GM18511 (cell line): ENCODE data around the gene ATG2A.

ENCODE experiments used
- ATAC-seq: cut with Tn5 transposase; IDR thresholded peaks from one replicate; pipeline ENCODE4 v1.9.1; 2021; ENCODE audit warnings: mild to moderate bottlenecking, moderate library complexity; ENCODE audit not compliant: unreplicated experiment

ATG2A gene

GRCh38 chr11:64916775-64917662 lies at the start of gene ATG2A:
ATG2A (minus strand) TSS chr11:64917209; CDS start chr11:64917135, 74 bp downstream.
- peak; percentile 96 for ATAC-seq

GRCh38 chr11:64963072-64963631 lies 46.1 kb upstream of the ATG2A start:
- no peak for ATAC-seq

DNA sequence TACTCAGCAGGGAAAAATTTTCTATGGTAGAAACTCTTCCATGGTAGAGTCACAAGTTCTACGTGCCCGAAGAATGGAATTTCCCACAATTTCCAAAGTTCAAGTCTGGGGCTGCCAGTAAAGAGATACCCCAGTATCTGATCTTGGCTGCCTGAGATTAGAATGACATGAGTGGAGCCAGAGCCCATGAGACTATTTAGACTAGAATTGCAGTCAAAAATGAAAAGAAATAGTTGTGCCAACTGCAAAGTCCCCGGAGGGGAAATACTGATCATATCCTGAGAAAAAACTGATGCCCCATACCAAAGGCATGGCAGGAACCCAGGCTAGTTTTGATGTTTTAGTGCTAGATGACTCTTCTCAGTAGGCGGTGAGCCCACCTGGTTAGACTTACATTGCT lies 43.7 kb upstream of the ATG2A start:
- no peak for ATAC-seq

DNA sequence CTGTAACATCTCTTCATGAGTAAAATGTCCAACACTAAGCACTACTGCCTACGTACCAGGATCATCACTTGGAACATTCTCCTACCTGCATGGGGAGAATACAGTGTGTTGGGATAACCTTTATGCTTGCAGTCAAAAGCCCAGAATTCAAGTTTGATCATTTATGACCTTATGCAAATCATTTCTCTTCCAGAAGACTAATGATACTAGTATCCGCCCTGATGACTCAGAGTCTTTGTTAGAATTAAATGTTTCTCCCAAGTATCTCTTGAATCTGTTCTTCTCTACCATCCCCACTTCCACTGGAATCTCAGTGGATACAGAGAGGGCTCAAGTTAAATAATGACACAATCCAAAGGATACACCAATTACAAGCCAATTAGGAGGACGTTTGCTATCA lies 42.5 kb upstream of the ATG2A start:
- ATAC-seq: no peak

DNA sequence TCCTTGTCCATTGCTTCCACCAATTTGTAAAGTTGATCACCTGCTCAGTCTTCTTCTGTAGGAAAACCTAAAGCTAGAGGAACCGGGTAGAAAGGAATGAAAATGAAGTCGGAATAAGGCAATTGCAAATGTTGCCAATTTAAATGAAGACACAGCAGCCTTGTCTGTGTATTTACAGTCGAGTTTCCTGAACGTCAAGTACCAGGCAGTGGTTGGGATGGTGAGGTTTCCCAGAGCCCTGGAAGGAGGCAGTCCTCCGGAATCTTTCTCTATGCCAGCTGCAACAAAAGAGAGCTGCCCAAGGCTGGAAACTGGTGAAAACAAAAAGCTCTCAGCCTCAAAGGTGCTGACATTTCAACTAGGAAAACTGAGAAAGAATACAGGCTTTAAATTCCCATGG lies 37.2 kb upstream of the ATG2A start:
- no peak for ATAC-seq

DNA sequence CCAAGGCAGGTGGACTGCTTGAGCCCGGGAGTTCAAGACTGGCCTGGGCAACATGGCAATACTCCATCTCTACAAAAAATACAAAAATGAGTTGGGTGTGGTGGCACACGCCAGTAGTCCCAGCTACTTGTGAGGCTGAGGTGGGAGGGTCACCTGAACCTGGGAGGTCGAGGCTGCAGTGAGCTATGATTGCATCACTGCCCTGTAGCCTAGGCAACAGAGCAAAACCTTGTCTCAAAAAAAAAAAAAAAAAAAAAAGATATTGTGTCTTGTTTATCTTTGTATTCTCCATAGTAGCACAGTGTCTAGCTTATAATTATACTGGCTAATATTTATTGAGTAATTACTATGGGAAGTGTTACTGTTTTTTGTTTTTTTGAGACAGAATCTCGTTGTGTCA lies 34.5 kb upstream of the ATG2A start:
- no peak for ATAC-seq

- ATAC-seq: no peak
Measured at GRCh38 chr11:64947208-64947814, 30.3 kb upstream of the ATG2A start.

DNA sequence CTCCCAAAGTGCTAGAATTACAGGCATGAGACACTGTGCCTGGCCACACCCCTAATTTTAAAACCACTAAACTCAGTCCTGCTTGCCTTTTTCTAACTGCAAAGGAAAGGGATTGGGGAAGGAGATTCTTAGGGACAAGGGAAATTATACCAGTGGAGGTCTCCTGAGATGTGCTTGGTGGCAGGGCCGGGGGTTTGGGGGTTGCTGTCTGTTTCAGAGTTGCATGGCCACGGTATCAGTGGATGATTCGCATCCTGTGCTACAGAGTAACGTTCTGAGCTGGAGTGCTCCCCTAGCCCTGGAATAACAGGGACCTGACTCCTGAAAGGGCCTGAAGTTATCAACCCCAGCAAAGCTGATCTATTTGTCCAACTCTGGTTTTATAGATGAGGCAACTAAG lies 19.5 kb upstream of the ATG2A start:
- ATAC-seq: no peak

- no peak for ATAC-seq
Measured at GRCh38 chr11:64935359-64936081, 18.5 kb upstream of the ATG2A start, which contains the start of gene GPHA2. GPHA2 (minus strand) TSS chr11:64935893; CDS start chr11:64935460, 433 bp downstream.

- no peak for ATAC-seq
Measured at GRCh38 chr11:64934682-64935358, 17.8 kb upstream of the ATG2A start.

DNA sequence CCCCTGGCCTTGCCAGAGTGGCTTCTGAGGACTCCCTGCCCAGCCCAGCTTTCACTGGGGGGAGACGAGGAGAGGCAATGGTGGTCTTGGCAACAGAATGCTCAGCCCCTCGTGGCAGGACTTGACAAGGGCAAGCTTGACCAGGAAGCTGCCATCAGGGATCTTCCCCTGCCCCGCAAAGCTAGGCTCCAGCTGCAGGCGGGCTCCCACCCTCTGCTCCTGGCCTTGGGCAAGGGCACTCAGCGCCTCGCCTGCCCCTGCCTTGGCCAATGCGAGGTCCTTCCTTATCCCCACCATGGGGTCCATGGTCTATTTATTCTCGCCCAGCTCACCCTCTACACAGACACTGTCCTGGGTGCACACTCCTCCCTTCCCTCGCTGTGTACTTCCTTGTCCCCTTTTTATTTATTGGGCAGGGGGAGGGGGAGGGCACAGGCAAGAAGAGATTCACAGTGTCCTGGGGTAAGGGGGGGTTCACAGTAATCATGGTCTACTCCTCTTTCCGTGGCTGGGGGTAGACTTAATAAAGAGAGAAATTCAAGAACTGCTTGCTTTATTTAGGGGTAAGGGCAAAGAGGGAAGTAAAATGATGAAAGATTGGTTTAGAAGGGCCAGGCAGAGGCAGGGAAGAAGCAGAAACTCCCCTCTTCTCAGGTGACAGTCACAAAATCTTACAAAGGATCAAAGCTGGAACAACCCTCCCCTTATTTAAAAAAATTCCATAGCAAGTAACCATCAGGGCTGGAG lies 17.1 kb upstream of the ATG2A start:
- ATAC-seq: no peak

DNA sequence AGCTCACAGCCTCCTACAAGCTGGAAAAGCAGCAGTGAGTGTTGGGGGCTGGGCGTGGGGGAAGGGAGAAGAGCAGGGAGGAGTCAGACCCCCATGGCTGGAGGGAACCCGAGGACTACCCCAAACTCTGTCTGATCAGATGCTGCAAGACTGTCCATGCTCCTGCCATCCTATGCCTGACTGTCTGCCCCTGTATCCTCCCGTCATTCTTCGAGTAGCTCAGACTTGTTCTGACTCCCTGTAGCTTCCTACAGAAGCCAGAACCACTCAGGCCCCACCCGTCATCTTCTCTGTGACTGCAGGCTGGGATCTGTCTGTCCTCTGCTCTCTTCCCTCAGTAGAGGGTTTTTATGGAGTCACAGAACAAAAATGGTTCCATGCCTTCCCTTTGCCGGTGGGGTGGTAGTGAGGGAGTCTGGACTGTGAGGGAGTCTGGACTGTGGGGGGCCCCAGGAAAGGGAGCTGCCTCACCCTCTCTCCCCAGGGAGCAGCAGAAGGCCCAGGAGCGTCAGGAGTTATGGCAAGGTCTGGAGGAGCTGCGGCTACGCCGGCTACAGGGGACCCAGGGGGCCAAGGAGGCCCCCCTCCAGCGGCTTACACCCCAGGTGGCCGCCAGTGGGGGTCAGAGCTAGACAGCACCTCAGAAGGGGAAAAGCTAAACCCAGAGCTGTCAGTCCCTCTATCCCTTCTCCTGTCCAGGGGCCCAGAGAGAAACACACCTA lies 16.4 kb upstream of the ATG2A start:
- no peak for ATAC-seq

DNA sequence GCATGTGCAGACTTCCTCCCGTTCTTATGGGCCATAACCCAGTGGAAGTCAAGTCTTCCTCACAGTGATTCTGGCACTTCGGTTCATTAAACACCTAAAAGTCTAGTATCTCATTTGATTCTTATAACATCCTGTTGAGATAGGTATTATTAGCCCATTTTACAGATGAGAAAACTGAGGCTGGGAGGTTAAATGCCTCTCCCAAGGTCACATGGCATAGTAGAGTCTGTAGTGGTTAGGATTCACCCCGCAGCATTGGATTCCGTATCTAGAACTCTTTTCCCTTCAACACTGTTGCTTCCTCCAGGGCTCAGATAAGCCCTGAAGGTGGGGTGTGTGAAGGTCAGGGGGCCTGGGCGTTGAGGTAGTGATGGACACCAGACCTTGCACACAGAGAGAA lies 15.3 kb upstream of the ATG2A start:
- ATAC-seq: no peak

- no peak for ATAC-seq
Measured at GRCh38 chr11:64931290-64931689, 14.3 kb upstream of the ATG2A start.

DNA sequence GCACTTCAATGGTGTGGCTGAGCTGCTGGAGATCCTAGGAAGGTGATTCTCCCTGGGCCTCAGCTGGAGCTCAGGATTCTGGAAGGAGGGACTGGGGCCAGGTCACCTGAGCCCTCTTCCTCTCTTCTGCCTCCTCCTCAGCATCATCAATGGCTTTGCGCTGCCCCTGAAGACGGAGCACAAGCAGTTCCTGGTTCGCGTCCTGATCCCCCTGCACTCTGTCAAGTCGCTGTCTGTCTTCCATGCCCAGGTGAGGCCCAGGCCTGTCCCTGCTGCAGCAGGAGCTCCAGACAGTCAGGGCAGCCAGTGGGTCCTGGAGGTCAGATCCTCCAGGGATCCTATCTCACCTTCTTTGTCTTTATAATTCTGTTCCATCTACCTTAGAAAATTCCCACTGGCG lies 13.3 kb upstream of the ATG2A start:
- ATAC-seq: no peak

DNA sequence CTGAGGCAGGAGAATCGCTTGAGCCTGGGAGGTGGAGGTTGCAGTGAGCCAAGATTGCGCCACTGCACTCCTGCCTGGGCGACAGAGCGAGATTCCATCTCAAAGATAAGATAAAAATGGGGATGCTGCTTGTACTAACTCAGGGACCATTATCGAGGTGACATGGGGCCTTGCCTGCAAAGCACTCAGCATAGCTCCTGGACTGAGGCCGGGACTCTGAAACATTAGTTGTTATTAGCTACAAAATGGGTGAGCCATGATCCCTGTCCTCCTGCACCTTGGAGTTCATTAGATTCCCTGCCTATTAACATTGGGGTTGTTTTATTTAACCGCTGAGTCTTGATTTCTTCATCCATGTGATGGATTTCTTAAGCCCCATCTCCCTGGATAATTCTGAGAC lies 12.6 kb upstream of the ATG2A start:
- ATAC-seq: no peak

DNA sequence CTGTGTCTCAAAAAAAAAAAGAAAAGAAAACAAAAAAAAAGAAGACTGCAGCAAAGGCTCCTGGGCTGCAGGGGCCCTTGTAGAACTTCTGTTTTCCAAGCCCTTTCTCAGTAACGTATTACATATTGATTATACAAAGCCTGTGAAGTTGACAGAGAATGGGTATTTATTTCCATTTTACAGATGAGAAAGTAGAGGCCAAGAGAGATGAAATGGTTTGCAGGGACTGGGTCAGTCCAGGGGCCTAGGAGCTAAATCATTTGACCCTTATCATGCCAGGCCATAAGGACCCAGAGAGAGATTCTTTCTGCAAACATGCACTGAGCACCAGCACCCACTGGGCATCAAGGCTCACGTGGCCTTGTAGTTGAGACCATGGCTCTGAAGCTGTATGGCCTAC lies 11.9 kb upstream of the ATG2A start:
- no peak for ATAC-seq

GRCh38 chr11:64926689-64927088 lies 9.7 kb upstream of the ATG2A start:
- no peak for ATAC-seq
